H1 (cell line): ENCODE results near the gene ODF4.

Source experiments
- BCL11A ChIP-seq, 2 experiments: IDR thresholded peaks; one replicate each; pipeline ENCODE4 v1.6.1; 2011; ENCODE audit warnings: low read depth in 2 of 2, low read length in 2 of 2, mild to moderate bottlenecking in 2 of 2
- CHD2 ChIP-seq: IDR thresholded peaks from 2 replicates; pipeline ENCODE4 v1.6.1; 2012; ENCODE audit warnings: low read length, improper control_type of control experiment
- EP300 ChIP-seq, 2 experiments: IDR thresholded peaks; 1 replicate in 1 of 2; 2 replicates in 1 of 2; pipeline ENCODE4 v1.6.1; 2011 to 2012; ENCODE audit warnings: low read depth in 2 of 2, low read length in 2 of 2, mild to moderate bottlenecking in 2 of 2, borderline replicate concordance in 1 of 2, inconsistent platforms in 1 of 2, moderate library complexity in 1 of 2
- EZH2 ChIP-seq: fragments of 200-600 bp; sonication (generic); IDR thresholded peaks from 2 replicates; pipeline ENCODE4 v1.7.1; 2012; ENCODE audit warnings: low read depth, mild to moderate bottlenecking, moderate library complexity, low read length, inconsistent platforms; ENCODE audit not compliant: severe bottlenecking
- GABPA ChIP-seq: IDR thresholded peaks from 2 replicates; pipeline ENCODE4 v1.6.1; 2011; ENCODE audit warnings: mild to moderate bottlenecking, low read length, moderate library complexity, borderline replicate concordance; ENCODE audit not compliant: insufficient read depth
- POLR2A ChIP-seq, 2 experiments: IDR thresholded peaks; 1 replicate in 1 of 2; 2 replicates in 1 of 2; pipeline ENCODE4 v1.6.1; 2011; ENCODE audit warnings: low read depth in 2 of 2, low read length in 2 of 2, mild to moderate bottlenecking in 2 of 2; ENCODE audit errors: control extremely low read depth in 1 of 2
- POU5F1 ChIP-seq: IDR thresholded peaks from 2 replicates; pipeline ENCODE4 v1.6.1; 2011; ENCODE audit warnings: low read depth, mild to moderate bottlenecking, low read length, moderate library complexity
- RAD21 ChIP-seq, 2 experiments: IDR thresholded peaks in 1 of 2; conservative IDR thresholded peaks in 1 of 2; 2 replicates each; pipeline ENCODE4 v1.6.1; 2011; ENCODE audit warnings: low read depth in 2 of 2, low read length in 2 of 2, improper control_type of control experiment in 1 of 2, inconsistent platforms in 1 of 2, mild to moderate bottlenecking in 1 of 2, moderate library complexity in 1 of 2
- RFX5 ChIP-seq: IDR thresholded peaks from 2 replicates; pipeline ENCODE4 v1.6.1; 2011; ENCODE audit warnings: low read depth, low read length, improper control_type of control experiment, borderline replicate concordance
- SIX5 ChIP-seq: IDR thresholded peaks from 2 replicates; pipeline ENCODE4 v1.6.1; 2011; ENCODE audit warnings: mild to moderate bottlenecking, low read depth, low read length
- SP1 ChIP-seq: IDR thresholded peaks from 2 replicates; pipeline ENCODE4 v1.6.1; 2011; ENCODE audit warnings: low read depth, low read length
- ZNF274 ChIP-seq: IDR thresholded peaks from 2 replicates; pipeline ENCODE4 v1.7.0; 2012; ENCODE audit warnings: low read length, borderline replicate concordance; ENCODE audit errors: extremely low read depth
- TF ChIP-seq, protein P1 (sequence below), 3 experiments: IDR thresholded peaks; 1 replicate in 2 of 3; 2 replicates in 1 of 3; pipeline versions ENCODE4 v1.5.1 to v1.6.1; 2011; ENCODE audit warnings: low read length in 3 of 3, mild to moderate bottlenecking in 3 of 3, inconsistent platforms in 2 of 3, low read depth in 1 of 3, moderate library complexity in 1 of 3; ENCODE audit not compliant: insufficient read depth in 1 of 3; ENCODE audit errors: control extremely low read depth in 1 of 3
- TF ChIP-seq, protein P2 (sequence below): IDR thresholded peaks from 2 replicates; pipeline ENCODE4 v1.6.1; 2011; ENCODE audit warnings: low read length, improper control_type of control experiment

DNA sequence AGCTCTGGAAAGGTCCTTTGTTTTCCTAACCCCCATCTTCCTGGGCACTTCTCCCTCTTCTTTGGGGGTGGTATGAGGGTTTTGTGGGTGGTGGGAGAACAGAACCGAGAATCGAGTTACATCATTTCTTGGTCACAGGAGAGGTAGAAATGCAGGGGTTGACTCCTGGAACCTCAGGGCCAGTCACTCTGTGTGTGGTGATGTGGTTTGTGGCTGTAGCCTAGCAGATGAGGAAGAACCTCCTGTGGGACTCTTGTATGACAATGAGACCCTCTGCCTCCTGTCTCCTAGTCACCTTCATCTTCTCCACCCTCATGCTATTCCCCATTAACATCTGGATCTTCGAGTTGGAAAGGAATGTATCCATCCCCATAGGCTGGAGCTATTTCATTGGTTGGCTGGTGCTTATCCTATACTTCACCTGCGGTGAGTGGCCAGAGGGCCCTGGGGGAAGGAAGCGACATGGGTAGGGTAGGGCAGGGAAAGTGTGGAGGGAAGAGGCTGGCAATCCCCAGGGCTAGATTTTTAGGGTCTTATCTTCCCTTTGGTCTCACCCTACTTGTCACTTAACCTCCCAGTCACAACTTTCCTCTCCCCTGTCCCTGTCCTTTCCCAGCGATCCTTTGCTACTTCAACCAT, 5.5 kb downstream of the ODF4 start:
- TF ChIP-seq, protein P1, sequence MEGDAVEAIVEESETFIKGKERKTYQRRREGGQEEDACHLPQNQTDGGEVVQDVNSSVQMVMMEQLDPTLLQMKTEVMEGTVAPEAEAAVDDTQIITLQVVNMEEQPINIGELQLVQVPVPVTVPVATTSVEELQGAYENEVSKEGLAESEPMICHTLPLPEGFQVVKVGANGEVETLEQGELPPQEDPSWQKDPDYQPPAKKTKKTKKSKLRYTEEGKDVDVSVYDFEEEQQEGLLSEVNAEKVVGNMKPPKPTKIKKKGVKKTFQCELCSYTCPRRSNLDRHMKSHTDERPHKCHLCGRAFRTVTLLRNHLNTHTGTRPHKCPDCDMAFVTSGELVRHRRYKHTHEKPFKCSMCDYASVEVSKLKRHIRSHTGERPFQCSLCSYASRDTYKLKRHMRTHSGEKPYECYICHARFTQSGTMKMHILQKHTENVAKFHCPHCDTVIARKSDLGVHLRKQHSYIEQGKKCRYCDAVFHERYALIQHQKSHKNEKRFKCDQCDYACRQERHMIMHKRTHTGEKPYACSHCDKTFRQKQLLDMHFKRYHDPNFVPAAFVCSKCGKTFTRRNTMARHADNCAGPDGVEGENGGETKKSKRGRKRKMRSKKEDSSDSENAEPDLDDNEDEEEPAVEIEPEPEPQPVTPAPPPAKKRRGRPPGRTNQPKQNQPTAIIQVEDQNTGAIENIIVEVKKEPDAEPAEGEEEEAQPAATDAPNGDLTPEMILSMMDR (IDR thresholded peaks at IDR 0.05; ENCODE audit: control extremely low read depth in 1 of 3, insufficient read depth in 1 of 3, low read depth in 1 of 3, low read length in 3 of 3) = no peak
- TF ChIP-seq POU5F1 (no peak), ZNF274 (no peak), SP1 (no peak), EZH2 (no peak), POLR2A (IDR thresholded peaks at IDR 0.05; ENCODE audit: control extremely low read depth in 1 of 2, low read depth in 2 of 2, low read length in 2 of 2) (no peak), RAD21 (IDR thresholded peaks at IDR 0.05 in 1 of 2, conservative IDR thresholded peaks at IDR 0.05 in 1 of 2; ENCODE audit: low read depth in 2 of 2, low read length in 2 of 2) (no peak), BCL11A (IDR thresholded peaks at IDR 0.05; ENCODE audit: low read depth in 2 of 2, low read length in 2 of 2) (no peak), RFX5 (no peak), EP300 (IDR thresholded peaks at IDR 0.05; ENCODE audit: borderline replicate concordance in 1 of 2, low read depth in 2 of 2, low read length in 2 of 2) (no peak), SIX5 (no peak), GABPA (no peak), CHD2 (no peak)
- TF ChIP-seq, protein P2, sequence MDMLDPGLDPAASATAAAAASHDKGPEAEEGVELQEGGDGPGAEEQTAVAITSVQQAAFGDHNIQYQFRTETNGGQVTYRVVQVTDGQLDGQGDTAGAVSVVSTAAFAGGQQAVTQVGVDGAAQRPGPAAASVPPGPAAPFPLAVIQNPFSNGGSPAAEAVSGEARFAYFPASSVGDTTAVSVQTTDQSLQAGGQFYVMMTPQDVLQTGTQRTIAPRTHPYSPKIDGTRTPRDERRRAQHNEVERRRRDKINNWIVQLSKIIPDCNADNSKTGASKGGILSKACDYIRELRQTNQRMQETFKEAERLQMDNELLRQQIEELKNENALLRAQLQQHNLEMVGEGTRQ = no peak
